MM.1S (cell line): ENCODE measurements around the gene DUSP23.

Source experiments
- DNase-seq: peaks from one replicate; pipeline ENCODE4 v3.0.0-alpha.2; 2015
- H2AFZ ChIP-seq: fragments of 300-600 bp; sonication (generic); 2 replicates; pipeline ENCODE4 v1.6.0; 2016; ENCODE audit warnings: antibody characterized with exemption, low read length
- H3F3A ChIP-seq: fragments of 300-600 bp; sonication (generic); 2 replicates; pipeline ENCODE4 v1.6.1; 2016; ENCODE audit warnings: mild to moderate bottlenecking, antibody characterized with exemption, low read length, moderate library complexity, mixed read lengths; ENCODE audit not compliant: insufficient read depth
- H3K27ac ChIP-seq: fragments of 300-600 bp; sonication (generic); 2 replicates; pipeline ENCODE4 v1.5.1; 2016; ENCODE audit warnings: mild to moderate bottlenecking, low read length
- H3K27me3 ChIP-seq: fragments of 300-600 bp; sonication (generic); replicated peaks from 2 replicates; pipeline ENCODE4 v1.6.0; 2016; ENCODE audit warnings: low read length; ENCODE audit not compliant: insufficient read depth
- H3K36me3 ChIP-seq: fragments of 300-600 bp; sonication (generic); replicated peaks from 2 replicates; pipeline ENCODE4 v1.6.1; 2016; ENCODE audit warnings: mild to moderate bottlenecking, low read length, mixed read lengths; ENCODE audit not compliant: insufficient read depth
- H3K4me1 ChIP-seq: fragments of 300-600 bp; sonication (generic); 2 replicates; pipeline ENCODE4 v1.6.1; 2016; ENCODE audit warnings: low read length, mixed read lengths
- H3K4me2 ChIP-seq: fragments of 300-600 bp; sonication (generic); 2 replicates; pipeline ENCODE4 v1.6.0; 2016; ENCODE audit warnings: low read depth, low read length
- H3K4me3 ChIP-seq: fragments of 300-600 bp; sonication (generic); 2 replicates; pipeline ENCODE4 v1.5.1; 2016; ENCODE audit warnings: low read length, mixed read lengths
- H3K79me2 ChIP-seq: fragments of 300-600 bp; sonication (generic); 2 replicates; pipeline ENCODE4 v1.6.1; 2016; ENCODE audit warnings: mixed run types, low read length, mixed read lengths
- H3K9ac ChIP-seq: fragments of 300-600 bp; sonication (generic); 2 replicates; pipeline ENCODE4 v1.6.1; 2016; ENCODE audit warnings: low read length, mixed read lengths
- H3K9me2 ChIP-seq: fragments of 300-600 bp; sonication (generic); replicated peaks from 2 replicates; pipeline ENCODE4 v1.6.1; 2016; ENCODE audit warnings: mild to moderate bottlenecking, low read length, mixed read lengths; ENCODE audit not compliant: insufficient read depth
- H3K9me3 ChIP-seq: fragments of 300-600 bp; sonication (generic); replicated peaks from 2 replicates; pipeline ENCODE4 v1.6.1; 2016; ENCODE audit warnings: mild to moderate bottlenecking, low read length, mixed read lengths; ENCODE audit not compliant: insufficient read depth
- H4K20me1 ChIP-seq: fragments of 300-600 bp; sonication (generic); 2 replicates; pipeline ENCODE4 v1.6.1; 2016; ENCODE audit warnings: mild to moderate bottlenecking, low read length, moderate library complexity, mixed read lengths; ENCODE audit not compliant: insufficient read depth
- CTCF ChIP-seq: fragments of 300-600 bp; sonication (generic); IDR thresholded peaks from 2 replicates; pipeline ENCODE4 v1.5.1; 2016; ENCODE audit warnings: antibody characterized with exemption, low read length, mixed read lengths
- EZH2 ChIP-seq: fragments of 300-600 bp; sonication (generic); optimal IDR thresholded peaks from 2 replicates; pipeline ENCODE3; 2017; ENCODE audit warnings: low read depth, mild to moderate bottlenecking, antibody characterized with exemption, low read length, mixed read lengths
- EZH2phosphoT487 ChIP-seq: fragments of 300-600 bp; sonication (generic); IDR thresholded peaks from 2 replicates; pipeline ENCODE4 v1.6.1; 2018; ENCODE audit warnings: antibody characterized with exemption, low read length

Gene DUSP23

GRCh38 chr1:159750621-159751020 is 30.1 kb upstream of the DUSP23 start:
- H3K27ac ChIP-seq: no peak overlapping the region
- H3K36me3 ChIP-seq: no peaks in the 10 kb centered on the region
- no peaks in the 10 kb centered on the region for H3K9me2 ChIP-seq
- H3K9ac ChIP-seq: no peak overlapping the region
- no peaks in the 10 kb centered on the region for H3K4me1 ChIP-seq
- no peaks in the 10 kb centered on the region for H3K27me3 ChIP-seq
- no peaks in the 10 kb centered on the region for H4K20me1 ChIP-seq
- no peaks in the 10 kb centered on the region for H3K79me2 ChIP-seq
- DNase-seq: no peak
- no peak overlapping the region for H3K4me3 ChIP-seq
- H3K4me2 ChIP-seq: no peak overlapping the region
- TF ChIP-seq EZH2phosphoT487 (no peak), EZH2 (no peak), CTCF (no peak)
- no peak overlapping the region for H2AFZ ChIP-seq
- H3K9me3 ChIP-seq: no peaks in the 10 kb centered on the region
- no peaks in the 10 kb centered on the region for H3F3A ChIP-seq

GRCh38 chr1:159751031-159751430 is 29.7 kb upstream of the DUSP23 start:
- Histone ChIP-seq H3K79me2 (no peaks in the 10 kb centered on the region), H3K27me3 (no peaks in the 10 kb centered on the region), H3K9ac (no peak overlapping the region), H2AFZ (no peak overlapping the region), H3F3A (no peaks in the 10 kb centered on the region), H3K36me3 (no peaks in the 10 kb centered on the region), H3K4me1 (no peaks in the 10 kb centered on the region), H4K20me1 (no peaks in the 10 kb centered on the region), H3K9me2 (no peaks in the 10 kb centered on the region), H3K4me3 (no peak overlapping the region), H3K27ac (no peak overlapping the region), H3K4me2 (no peak overlapping the region), H3K9me3 (no peaks in the 10 kb centered on the region)
- TF ChIP-seq CTCF (no peak), EZH2phosphoT487 (no peak), EZH2 (no peak)
- DNase-seq: no peak

- Histone ChIP-seq H3K27ac (no peak overlapping the region), H3F3A (no peaks in the 10 kb centered on the region), H3K79me2 (no peaks in the 10 kb centered on the region), H3K9me3 (no peaks in the 10 kb centered on the region), H3K4me1 (no peaks in the 10 kb centered on the region), H3K9me2 (no peaks in the 10 kb centered on the region), H3K27me3 (no peaks in the 10 kb centered on the region), H3K4me2 (no peak overlapping the region), H3K9ac (no peak overlapping the region), H4K20me1 (no peaks in the 10 kb centered on the region), H3K4me3 (no peak overlapping the region), H3K36me3 (no peaks in the 10 kb centered on the region), H2AFZ (no peak overlapping the region)
- TF ChIP-seq EZH2phosphoT487: no peak
- no peak for TF ChIP-seq CTCF
- TF ChIP-seq EZH2: no peak
- no peak for DNase-seq
These were observed 28.6 kb upstream of the DUSP23 start for GRCh38 chr1:159752135-159752580.

GRCh38 chr1:159753386-159753785 is 27.4 kb upstream of the DUSP23 start:
- H3K9me3 ChIP-seq: no peaks in the 10 kb centered on the region
- no peak for DNase-seq
- no peak overlapping the region for H2AFZ ChIP-seq
- no peak overlapping the region for H3K27ac ChIP-seq
- no peaks in the 10 kb centered on the region for H3F3A ChIP-seq
- no peaks in the 10 kb centered on the region for H3K36me3 ChIP-seq
- H3K4me2 ChIP-seq: no peak overlapping the region
- no peaks in the 10 kb centered on the region for H3K4me1 ChIP-seq
- H3K79me2 ChIP-seq: no peaks in the 10 kb centered on the region
- H3K27me3 ChIP-seq: no peaks in the 10 kb centered on the region
- TF ChIP-seq EZH2phosphoT487: no peak
- no peak for TF ChIP-seq CTCF
- no peaks in the 10 kb centered on the region for H4K20me1 ChIP-seq
- H3K9me2 ChIP-seq: no peaks in the 10 kb centered on the region
- no peak overlapping the region for H3K9ac ChIP-seq
- no peak overlapping the region for H3K4me3 ChIP-seq
